ENCODE data around the gene DIPK1A. TPM values are rescaled to one million over a fixed set of nuclear protein-coding genes. Genes with fewer than 3 reads are reported as not detected.
A peak's percentile ranks its signal among the peaks of the same experiment; 100 is the strongest.

The DIPK1A gene
- total RNA-seq, 4 donors from 2014 or later, result 9.1 to 27.2 (median 18.3) TPM

GRCh38 chr1:93001893-93002292 lies 40.6 kb upstream of the DIPK1A start:
- ATAC-seq (ENCODE audit: low FRiP score), result no peak
- DNase-seq (ENCODE audit: low spot score), result no peak
- TF ChIP-seq CTCF (IDR thresholded peaks at IDR 0.05), result no peak

- DNase-seq (ENCODE audit: low spot score) (no peak), ATAC-seq (ENCODE audit: low FRiP score) (no peak)
- no peak for TF ChIP-seq CTCF (IDR thresholded peaks at IDR 0.05)
Measured at GRCh38 chr1:93000751-93001175, 39.5 kb upstream of the DIPK1A start.

- ATAC-seq (ENCODE audit: low FRiP score) (no peak), DNase-seq (ENCODE audit: low spot score) (no peak)
- no peak for TF ChIP-seq CTCF (IDR thresholded peaks at IDR 0.05)
Measured at GRCh38 chr1:93000291-93000690, 39.0 kb upstream of the DIPK1A start.

- no peak for TF ChIP-seq CTCF (IDR thresholded peaks at IDR 0.05)
- DNase-seq (ENCODE audit: low spot score) (no peak), ATAC-seq (ENCODE audit: low FRiP score) (no peak)
Measured at GRCh38 chr1:92998821-92999220, 37.6 kb upstream of the DIPK1A start.

GRCh38 chr1:92995441-92996430 lies 34.5 kb upstream of the DIPK1A start:
- ATAC-seq (ENCODE audit: low FRiP score) (no peak), DNase-seq (ENCODE audit: low spot score) (no peak)
- TF ChIP-seq CTCF (IDR thresholded peaks at IDR 0.05), result no peak

GRCh38 chr1:92994105-92994712 lies 32.9 kb upstream of the DIPK1A start:
- DNase-seq (ENCODE audit: low spot score), result peak; percentile 36
- TF ChIP-seq CTCF (IDR thresholded peaks at IDR 0.05), result peak in 2 of 3 donors; percentile 21 to 95
- peak; percentile 90 for ATAC-seq (ENCODE audit: low FRiP score)
